WTC11 (cell line): Measurements from ENCODE around the gene RASSF8. TPM values are rescaled to one million over a fixed set of nuclear protein-coding genes. Genes with fewer than 3 reads are reported as not detected.

Source experiments
- ATAC-seq: fragments of 200-7000 bp; cut with Tn5 transposase; 2 replicates; pipeline ENCODE4 v1.10.0; 2021; ENCODE audit warnings: mild to moderate bottlenecking, moderate library complexity
- CTCF ChIA-PET: fragments of 300-600 bp; sonication (Branson Sonifier 250); formaldehyde crosslinking; loops from one replicate; lab custom pipeline; 2021; ENCODE audit warnings: antibody characterized with exemption; lab: Charles Lee
- POLR2A ChIA-PET: fragments of 350-600 bp; sonication (Branson Sonifier 250); formaldehyde crosslinking; loops from one replicate; lab custom pipeline; 2021; ENCODE audit warnings: antibody characterized with exemption; lab: Charles Lee
- DNase-seq: peaks from one replicate; pipeline ENCODE4 v3.0.0; 2021; ENCODE audit warnings: low spot score
- H3K27ac Mint-ChIP-seq: 2 replicates; pipeline ENCODE4 v1.8.0; 2021; ENCODE audit warnings: mixed read lengths
- H3K27me3 Mint-ChIP-seq: 2 replicates; pipeline ENCODE4 v1.8.0; 2021; ENCODE audit warnings: low read depth, mild to moderate bottlenecking, moderate library complexity, mixed read lengths
- H3K36me3 Mint-ChIP-seq: 2 replicates; pipeline ENCODE4 v1.8.0; 2021; ENCODE audit warnings: mixed read lengths
- H3K4me1 Mint-ChIP-seq: 2 replicates; pipeline ENCODE4 v1.8.0; 2022; ENCODE audit warnings: mixed read lengths
- H3K4me3 Mint-ChIP-seq: 2 replicates; pipeline ENCODE4 v1.8.0; 2021; ENCODE audit warnings: mild to moderate bottlenecking, moderate library complexity, mixed read lengths
- H3K9me3 Mint-ChIP-seq: 2 replicates; pipeline ENCODE4 v1.8.0; 2021; ENCODE audit warnings: mixed read lengths
- AR ChIP-seq: fragments of 250-450 bp; sonication (Bioruptor Pico); IDR thresholded peaks from 2 replicates; pipeline ENCODE4 v1.9.0; 2021; ENCODE audit warnings: mild to moderate bottlenecking
- ARID4B ChIP-seq: sonication (generic); formaldehyde crosslinking; IDR thresholded peaks from 2 replicates; pipeline ENCODE4 v1.8.0; 2023; ENCODE audit warnings: missing genetic modification reagents, mild to moderate bottlenecking, borderline replicate concordance
- CREB1 ChIP-seq: sonication (generic); formaldehyde crosslinking; IDR thresholded peaks from 2 replicates; pipeline ENCODE4 v1.8.0; 2023; ENCODE audit warnings: mild to moderate bottlenecking, missing genetic modification reagents
- CREM ChIP-seq: sonication (generic); formaldehyde crosslinking; IDR thresholded peaks from 2 replicates; pipeline ENCODE4 v1.8.1; 2022; ENCODE audit warnings: mild to moderate bottlenecking, missing genetic modification reagents, moderate library complexity
- E2F5 ChIP-seq: sonication (generic); formaldehyde crosslinking; IDR thresholded peaks from 2 replicates; pipeline ENCODE4 v1.8.1; 2022; ENCODE audit warnings: mild to moderate bottlenecking, moderate library complexity, missing genetic modification reagents
- ELF4 ChIP-seq: sonication (generic); formaldehyde crosslinking; IDR thresholded peaks from 2 replicates; pipeline ENCODE4 v1.8.1; 2022; ENCODE audit warnings: low read depth, mild to moderate bottlenecking, moderate library complexity, missing genetic modification reagents
- EMX1 ChIP-seq: fragments of 250-450 bp; sonication (Bioruptor Pico); IDR thresholded peaks from 2 replicates; pipeline ENCODE4 v1.8.0; 2021; ENCODE audit warnings: mild to moderate bottlenecking
- FOXK1 ChIP-seq: sonication (generic); formaldehyde crosslinking; IDR thresholded peaks from 2 replicates; pipeline ENCODE4 v1.8.0; 2022; ENCODE audit warnings: mild to moderate bottlenecking, moderate library complexity, missing genetic modification reagents
- FOXP4 ChIP-seq: sonication (generic); formaldehyde crosslinking; IDR thresholded peaks from 2 replicates; pipeline ENCODE4 v1.8.0; 2022; ENCODE audit warnings: mild to moderate bottlenecking, missing genetic modification reagents
- GABPB1 ChIP-seq: sonication (generic); formaldehyde crosslinking; IDR thresholded peaks from 2 replicates; pipeline ENCODE4 v1.8.1; 2023; ENCODE audit warnings: mild to moderate bottlenecking, missing genetic modification reagents
- MXD4 ChIP-seq: fragments of 250-450 bp; sonication (Bioruptor Pico); IDR thresholded peaks from 2 replicates; pipeline ENCODE4 v1.8.0; 2021; ENCODE audit warnings: mild to moderate bottlenecking, moderate library complexity, borderline replicate concordance
- NFE2L1 ChIP-seq: sonication (generic); formaldehyde crosslinking; IDR thresholded peaks from 2 replicates; pipeline ENCODE4 v1.8.1; 2023; ENCODE audit warnings: missing genetic modification reagents
- RELA ChIP-seq: sonication (generic); formaldehyde crosslinking; IDR thresholded peaks from 2 replicates; pipeline ENCODE4 v1.8.1; 2022; ENCODE audit warnings: missing genetic modification reagents, mild to moderate bottlenecking, borderline replicate concordance
- SMAD4 ChIP-seq: sonication (generic); formaldehyde crosslinking; IDR thresholded peaks from 2 replicates; pipeline ENCODE4 v1.8.0; 2022; ENCODE audit warnings: mild to moderate bottlenecking, missing genetic modification reagents
- TEAD4 ChIP-seq: sonication (generic); formaldehyde crosslinking; IDR thresholded peaks from 2 replicates; pipeline ENCODE4 v1.8.0; 2022; ENCODE audit warnings: mild to moderate bottlenecking, missing genetic modification reagents
- TP53 ChIP-seq: sonication (generic); formaldehyde crosslinking; IDR thresholded peaks from 2 replicates; pipeline ENCODE4 v1.8.1; 2023; ENCODE audit warnings: mild to moderate bottlenecking, missing genetic modification reagents
- USF2 ChIP-seq: sonication (generic); formaldehyde crosslinking; IDR thresholded peaks from 2 replicates; pipeline ENCODE4 v1.8.1; 2023; ENCODE audit warnings: mild to moderate bottlenecking, missing genetic modification reagents, moderate library complexity
- ZNF232 ChIP-seq: sonication (generic); formaldehyde crosslinking; IDR thresholded peaks from 2 replicates; pipeline ENCODE4 v1.8.0; 2022; ENCODE audit warnings: mild to moderate bottlenecking, missing genetic modification reagents
- ZNF423 ChIP-seq: fragments of 250-450 bp; sonication (Bioruptor Pico); IDR thresholded peaks from 2 replicates; pipeline ENCODE4 v2.1.2; 2022; ENCODE audit warnings: mild to moderate bottlenecking, moderate library complexity
- ZNF671 ChIP-seq: fragments of 250-450 bp; sonication (Bioruptor Pico); IDR thresholded peaks from 2 replicates; pipeline ENCODE4 v1.8.0; 2021; ENCODE audit warnings: mild to moderate bottlenecking
- total RNA-seq: library from RNA; stranded (reverse); gene quantifications from 3 replicates; pipeline ENCODE4 v1.2.3, GENCODE V29; 2021
- TF ChIP-seq, protein P1 (sequence below): fragments of 250-450 bp; sonication (Bioruptor Pico); IDR thresholded peaks from 2 replicates; pipeline ENCODE4 v2.1.2; 2022; ENCODE audit warnings: mild to moderate bottlenecking, moderate library complexity
- TF ChIP-seq, protein P2 (sequence below): sonication (generic); formaldehyde crosslinking; IDR thresholded peaks from 2 replicates; pipeline ENCODE4 v1.8.0; 2022; ENCODE audit warnings: mild to moderate bottlenecking, missing genetic modification reagents
- TF ChIP-seq, protein P3 (sequence below): sonication (generic); formaldehyde crosslinking; IDR thresholded peaks from 2 replicates; pipeline ENCODE4 v1.8.0; 2023; ENCODE audit warnings: missing genetic modification reagents
- TF ChIP-seq, protein P4 (sequence below): fragments of 250-450 bp; sonication (Bioruptor Pico); IDR thresholded peaks from 2 replicates; pipeline ENCODE4 v1.9.0; 2021; ENCODE audit warnings: moderate library complexity, mild to moderate bottlenecking, inconsistent platforms, borderline replicate concordance

The RASSF8 gene
- total RNA-seq, 1 experiment from 2014 or later, result 48.6 TPM

DNA sequence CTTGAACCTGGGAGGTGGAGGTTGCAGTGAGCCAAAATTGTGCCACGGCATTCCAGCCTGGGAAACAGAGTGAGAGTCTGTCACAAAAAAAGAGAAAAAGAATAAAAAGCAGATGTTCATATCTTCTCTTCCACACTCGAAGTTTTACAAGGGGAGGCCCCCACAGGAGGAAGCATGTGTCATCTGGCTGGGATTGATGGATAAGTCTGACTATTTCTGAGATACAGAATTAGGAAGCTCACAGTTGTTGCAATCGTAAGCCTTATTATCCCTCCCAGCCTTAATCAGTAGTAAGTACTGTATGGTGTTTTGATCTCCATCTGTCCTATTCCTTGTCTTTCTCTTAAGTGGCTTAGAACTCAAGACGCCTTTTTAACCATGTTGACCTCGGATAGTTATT, 31.9 kb upstream of the RASSF8 start (continued):
- no peak for TF ChIP-seq ARID4B (CRISPR knock-in tag)
- no peak for TF ChIP-seq TP53
- no peak for TF ChIP-seq ZNF671 (CRISPR knock-in tag)
- TF ChIP-seq ZNF423, result no peak
- TF ChIP-seq, protein P1, sequence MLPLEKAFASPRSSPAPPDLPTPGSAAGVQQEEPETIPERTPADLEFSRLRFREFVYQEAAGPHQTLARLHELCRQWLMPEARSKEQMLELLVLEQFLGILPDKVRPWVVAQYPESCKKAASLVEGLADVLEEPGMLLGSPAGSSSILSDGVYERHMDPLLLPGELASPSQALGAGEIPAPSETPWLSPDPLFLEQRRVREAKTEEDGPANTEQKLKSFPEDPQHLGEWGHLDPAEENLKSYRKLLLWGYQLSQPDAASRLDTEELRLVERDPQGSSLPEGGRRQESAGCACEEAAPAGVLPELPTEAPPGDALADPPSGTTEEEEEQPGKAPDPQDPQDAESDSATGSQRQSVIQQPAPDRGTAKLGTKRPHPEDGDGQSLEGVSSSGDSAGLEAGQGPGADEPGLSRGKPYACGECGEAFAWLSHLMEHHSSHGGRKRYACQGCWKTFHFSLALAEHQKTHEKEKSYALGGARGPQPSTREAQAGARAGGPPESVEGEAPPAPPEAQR (CRISPR knock-in tag), result no peak

GRCh38 chr12:25929142-25929541, 29.3 kb upstream of the RASSF8 start:
- Mint-ChIP-seq H3K4me3 (no peak overlapping the region), H3K4me1 (peaks cover 7% of the 10 kb centered on the region)
- POLR2A ChIA-PET, result interaction anchor here (0.5 to 0.7 kb wide), 2 partner anchors 31 to 44 kb away, joined by 4 read pairs; no protein-coding TSS in a partner anchor
- no peak for TF ChIP-seq MXD4 (CRISPR knock-in tag)
- TF ChIP-seq, protein P2, sequence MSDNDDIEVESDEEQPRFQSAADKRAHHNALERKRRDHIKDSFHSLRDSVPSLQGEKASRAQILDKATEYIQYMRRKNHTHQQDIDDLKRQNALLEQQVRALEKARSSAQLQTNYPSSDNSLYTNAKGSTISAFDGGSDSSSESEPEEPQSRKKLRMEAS (CRISPR knock-in tag), result no peak
- no peak for TF ChIP-seq FOXP4 (CRISPR knock-in tag)
- no peak for TF ChIP-seq CREB1 (CRISPR knock-in tag)
- no peak for TF ChIP-seq CREM (CRISPR knock-in tag)
- TF ChIP-seq E2F5 (CRISPR knock-in tag), result no peak
- TF ChIP-seq GABPB1 (CRISPR knock-in tag), result no peak
- TF ChIP-seq RELA (CRISPR knock-in tag), result no peak
- no peak for TF ChIP-seq EMX1 (CRISPR knock-in tag)
- TF ChIP-seq ZNF232 (CRISPR knock-in tag), result no peak
- no peak for TF ChIP-seq FOXK1 (CRISPR knock-in tag)
- TF ChIP-seq NFE2L1, result no peak
- no peak for TF ChIP-seq TEAD4 (CRISPR knock-in tag)
- TF ChIP-seq, protein P3, sequence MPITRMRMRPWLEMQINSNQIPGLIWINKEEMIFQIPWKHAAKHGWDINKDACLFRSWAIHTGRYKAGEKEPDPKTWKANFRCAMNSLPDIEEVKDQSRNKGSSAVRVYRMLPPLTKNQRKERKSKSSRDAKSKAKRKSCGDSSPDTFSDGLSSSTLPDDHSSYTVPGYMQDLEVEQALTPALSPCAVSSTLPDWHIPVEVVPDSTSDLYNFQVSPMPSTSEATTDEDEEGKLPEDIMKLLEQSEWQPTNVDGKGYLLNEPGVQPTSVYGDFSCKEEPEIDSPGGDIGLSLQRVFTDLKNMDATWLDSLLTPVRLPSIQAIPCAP (CRISPR knock-in tag), result no peak
- no peak for TF ChIP-seq AR
- no peak for TF ChIP-seq ELF4 (CRISPR knock-in tag)
- TF ChIP-seq, protein P4, sequence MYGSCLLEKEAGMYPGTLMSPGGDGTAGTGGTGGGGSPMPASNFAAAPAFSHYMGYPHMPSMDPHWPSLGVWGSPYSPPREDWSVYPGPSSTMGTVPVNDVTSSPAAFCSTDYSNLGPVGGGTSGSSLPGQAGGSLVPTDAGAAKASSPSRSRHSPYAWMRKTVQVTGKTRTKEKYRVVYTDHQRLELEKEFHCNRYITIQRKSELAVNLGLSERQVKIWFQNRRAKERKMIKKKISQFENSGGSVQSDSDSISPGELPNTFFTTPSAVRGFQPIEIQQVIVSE (CRISPR knock-in tag), result no peak
- TF ChIP-seq SMAD4, result no peak
- TF ChIP-seq USF2, result no peak
- TF ChIP-seq, all 79 proteins: peak for 0
- ATAC-seq (no peak), DNase-seq (no peak)
- Mint-ChIP-seq H3K9me3 (no peaks in the 10 kb centered on the region), H3K36me3 (no peaks in the 10 kb centered on the region), H3K27me3 (no peaks in the 10 kb centered on the region), H3K27ac (no peak overlapping the region)
- CTCF ChIA-PET, result no interaction called here
